Prostate gland (tissue), 2 donors: Measurements from ENCODE around the gene PRELID1.

Experiments
- POLR2A ChIP-seq: fragments of 450-650 bp; IDR thresholded peaks from one replicate; pipeline ENCODE4 v1.6.1; 2016; ENCODE audit warnings: antibody characterized with exemption, mild to moderate bottlenecking
- TF ChIP-seq, protein P1 (sequence below), 4 experiments: fragments of 200-600 bp in 2 of 4; fragments of 450-650 bp in 2 of 4; sonication (generic) in 2 of 4; IDR thresholded peaks; 1 replicate in 3 of 4; 2 replicates in 1 of 4; pipeline ENCODE4 v1.5.1; 2016 to 2019; ENCODE audit warnings: antibody characterized with exemption in 4 of 4, mild to moderate bottlenecking in 2 of 4, moderate library complexity in 2 of 4

DNA sequence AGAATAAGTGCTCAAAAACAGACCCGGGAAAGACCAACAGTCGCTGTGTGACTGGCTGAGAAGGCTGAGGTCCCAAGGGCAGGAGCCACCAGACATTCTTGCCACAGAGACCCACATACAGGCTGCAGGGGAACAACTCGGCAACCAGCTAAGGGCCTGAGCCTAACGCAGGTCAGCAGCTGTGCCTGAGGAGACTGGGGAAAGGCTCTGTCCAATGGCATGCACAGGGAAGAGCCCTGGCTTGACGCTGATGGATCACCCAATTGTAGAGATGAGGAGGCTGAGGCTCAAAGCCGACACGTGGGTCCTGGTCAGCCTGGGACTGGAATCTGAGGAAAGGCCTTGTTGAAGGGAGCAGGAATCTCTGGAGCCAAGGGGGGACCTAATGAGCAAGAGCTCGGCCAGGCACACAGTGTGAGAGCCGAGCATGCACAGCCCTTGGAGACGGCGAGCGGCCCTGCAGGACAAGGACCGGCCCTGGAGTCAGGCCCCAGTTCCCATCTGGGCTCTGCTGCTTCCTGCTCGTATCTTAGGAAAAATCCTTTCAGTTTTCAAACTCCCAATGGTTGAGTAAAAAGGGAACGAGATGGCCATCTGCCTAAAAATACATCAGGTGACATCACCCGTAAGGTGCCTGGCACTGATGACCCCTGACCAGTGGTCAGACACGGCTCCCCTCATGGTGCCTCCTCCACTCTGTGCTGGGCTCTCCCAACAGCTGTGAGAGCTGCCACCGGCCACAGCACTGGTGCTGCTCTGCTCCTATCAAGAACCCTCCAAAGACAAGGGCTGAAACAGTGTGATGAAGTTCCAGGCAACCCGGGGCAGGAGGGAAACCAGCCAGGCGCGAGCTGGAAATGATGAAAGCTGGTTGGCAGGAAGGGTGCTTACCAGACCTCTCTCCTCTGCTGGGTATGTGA lies 31.4 kb downstream of the PRELID1 start:
- TF ChIP-seq, protein P1, sequence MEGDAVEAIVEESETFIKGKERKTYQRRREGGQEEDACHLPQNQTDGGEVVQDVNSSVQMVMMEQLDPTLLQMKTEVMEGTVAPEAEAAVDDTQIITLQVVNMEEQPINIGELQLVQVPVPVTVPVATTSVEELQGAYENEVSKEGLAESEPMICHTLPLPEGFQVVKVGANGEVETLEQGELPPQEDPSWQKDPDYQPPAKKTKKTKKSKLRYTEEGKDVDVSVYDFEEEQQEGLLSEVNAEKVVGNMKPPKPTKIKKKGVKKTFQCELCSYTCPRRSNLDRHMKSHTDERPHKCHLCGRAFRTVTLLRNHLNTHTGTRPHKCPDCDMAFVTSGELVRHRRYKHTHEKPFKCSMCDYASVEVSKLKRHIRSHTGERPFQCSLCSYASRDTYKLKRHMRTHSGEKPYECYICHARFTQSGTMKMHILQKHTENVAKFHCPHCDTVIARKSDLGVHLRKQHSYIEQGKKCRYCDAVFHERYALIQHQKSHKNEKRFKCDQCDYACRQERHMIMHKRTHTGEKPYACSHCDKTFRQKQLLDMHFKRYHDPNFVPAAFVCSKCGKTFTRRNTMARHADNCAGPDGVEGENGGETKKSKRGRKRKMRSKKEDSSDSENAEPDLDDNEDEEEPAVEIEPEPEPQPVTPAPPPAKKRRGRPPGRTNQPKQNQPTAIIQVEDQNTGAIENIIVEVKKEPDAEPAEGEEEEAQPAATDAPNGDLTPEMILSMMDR (IDR thresholded peaks at IDR 0.05), result no peak
- TF ChIP-seq POLR2A, result no peak
